LNCaP clone FGC (cell line): Measurements from ENCODE around the gene CTSO.

ENCODE experiments used
- DNase-seq: peaks from one replicate; pipeline ENCODE4 v3.0.0-alpha.2; 2011; ENCODE audit warnings: low read depth
- H3K4me3 ChIP-seq: 2 replicates; pipeline ENCODE4 v1.5.1; 2011; ENCODE audit warnings: mild to moderate bottlenecking, low read depth, low read length, control low read depth
- CTCF ChIP-seq: IDR thresholded peaks from 2 replicates; pipeline ENCODE4 v1.5.1; 2012; ENCODE audit warnings: mild to moderate bottlenecking; ENCODE audit not compliant: control insufficient read depth, insufficient read depth; ENCODE audit errors: extremely low read depth

The CTSO gene

GRCh38 chr4:155931634-155932033 is 22.0 kb downstream of the CTSO start:
- no peak overlapping the region for H3K4me3 ChIP-seq
- TF ChIP-seq CTCF = no peak
- no peak for DNase-seq

- TF ChIP-seq CTCF = no peak
- H3K4me3 ChIP-seq = no peak overlapping the region
- no peak for DNase-seq
Observed at GRCh38 chr4:155930330-155930729, 23.3 kb downstream of the CTSO start.

- no peak overlapping the region for H3K4me3 ChIP-seq
- no peak for TF ChIP-seq CTCF
- DNase-seq = no peak
Observed at GRCh38 chr4:155929833-155930232, 23.8 kb downstream of the CTSO start.

GRCh38 chr4:155924637-155925036 is 29.0 kb downstream of the CTSO start:
- H3K4me3 ChIP-seq = no peak overlapping the region
- no peak for DNase-seq
- TF ChIP-seq CTCF = no peak

GRCh38 chr4:155921597-155921996 is 32.1 kb downstream of the CTSO start:
- no peak for DNase-seq
- no peak overlapping the region for H3K4me3 ChIP-seq
- TF ChIP-seq CTCF = no peak

GRCh38 chr4:155914782-155915181 is 38.9 kb downstream of the CTSO start:
- no peak for TF ChIP-seq CTCF
- peak; percentile 49 for DNase-seq
- H3K4me3 ChIP-seq = no peak overlapping the region

- TF ChIP-seq CTCF = no peak
- H3K4me3 ChIP-seq = no peak overlapping the region
- no peak for DNase-seq
Observed at GRCh38 chr4:155911905-155912304, 41.8 kb downstream of the CTSO start.
